H1 (cell line): ENCODE results near the gene ABL2. TPM values are rescaled to one million over a fixed set of nuclear protein-coding genes. Genes with fewer than 3 reads are reported as not detected.

Experiments
- CTCF ChIA-PET: fragments of 300-600 bp; sonication (Branson Sonifier 250); formaldehyde crosslinking; loops from one replicate; lab custom pipeline; 2021; ENCODE audit not compliant: partially characterized antibody; lab: Charles Lee
- POLR2A ChIA-PET: fragments of 300-600 bp; sonication (Branson Sonifier 250); formaldehyde crosslinking; loops from one replicate; lab custom pipeline; 2021; ENCODE audit warnings: inconsistent platforms; ENCODE audit not compliant: partially characterized antibody; lab: Charles Lee
- DNase-seq, 2 experiments: peaks; one replicate each; pipeline versions ENCODE4 v3.0.0 to v3.0.0-alpha.2; 2010 to 2022; ENCODE audit warnings: low spot score in 2 of 2, low read depth in 1 of 2, mixed read lengths in 1 of 2
- FAIRE-seq: peaks from 2 replicates; lab custom pipeline; 2011; peaks lifted over from hg19 to GRCh38; lab: Jason Lieb, UNC
- H2AFZ ChIP-seq: 2 replicates; pipeline ENCODE4 v1.8.1; 2012; ENCODE audit warnings: low read length, inconsistent platforms
- H2AK5ac ChIP-seq: 2 replicates; pipeline ENCODE4 v1.6.1; 2013; ENCODE audit warnings: low read depth, low read length
- H2BK120ac ChIP-seq: replicated peaks from 2 replicates; pipeline ENCODE3; 2013; ENCODE audit warnings: low read depth, low read length, inconsistent platforms
- H2BK12ac ChIP-seq: 2 replicates; pipeline ENCODE4 v1.6.1; 2013; ENCODE audit warnings: low read depth, low read length
- H2BK15ac ChIP-seq: 2 replicates; pipeline ENCODE4 v1.6.1; 2013; ENCODE audit warnings: low read length
- H2BK20ac ChIP-seq: 2 replicates; pipeline ENCODE4 v1.6.1; 2013; ENCODE audit warnings: low read length
- H2BK5ac ChIP-seq: 2 replicates; pipeline ENCODE4 v1.6.1; 2013; ENCODE audit warnings: low read depth, low read length
- H3K14ac ChIP-seq: 2 replicates; pipeline ENCODE4 v1.6.1; 2013; ENCODE audit warnings: inconsistent platforms; ENCODE audit not compliant: insufficient read length
- H3K18ac ChIP-seq: 2 replicates; pipeline ENCODE4 v1.6.1; 2013; ENCODE audit warnings: low read length; ENCODE audit errors: extremely low read depth
- H3K23ac ChIP-seq: 2 replicates; pipeline ENCODE4 v1.6.1; 2013; ENCODE audit warnings: inconsistent platforms; ENCODE audit not compliant: insufficient read length
- H3K23me2 ChIP-seq: 2 replicates; pipeline ENCODE4 v1.6.1; 2013; ENCODE audit warnings: low read depth, low read length
- H3K27ac ChIP-seq: 2 replicates; pipeline ENCODE4 v1.6.1; 2011; ENCODE audit warnings: low read depth, low read length, inconsistent platforms
- H3K27me3 ChIP-seq, 4 experiments: replicated peaks in 1 of 4; 1 replicate in 1 of 4; 2 replicates in 3 of 4; pipeline versions ENCODE4 v1.6.1 to v1.8.1; 2011 to 2013; ENCODE audit warnings: low read length in 3 of 4, mild to moderate bottlenecking in 3 of 4, inconsistent platforms in 2 of 4, mixed read lengths in 2 of 4, moderate library complexity in 1 of 4; ENCODE audit not compliant: control insufficient read depth in 3 of 4, insufficient read depth in 3 of 4; ENCODE audit errors: extremely low read depth in 1 of 4
- H3K36me3 ChIP-seq, 4 experiments: 2 replicates each; pipeline versions ENCODE4 v1.6.1 to v1.8.1; 2011 to 2013; ENCODE audit warnings: mild to moderate bottlenecking in 4 of 4, low read length in 3 of 4, moderate library complexity in 2 of 4, control low read depth in 1 of 4, inconsistent platforms in 1 of 4; ENCODE audit not compliant: insufficient read depth in 4 of 4, control insufficient read depth in 2 of 4
- H3K4ac ChIP-seq: replicated peaks from 2 replicates; pipeline ENCODE3; 2013; ENCODE audit warnings: low read length, low read depth, mixed read lengths, inconsistent platforms; ENCODE audit not compliant: insufficient read length
- H3K4me1 ChIP-seq, 4 experiments: replicated peaks in 1 of 4; 1 replicate in 1 of 4; 2 replicates in 3 of 4; pipeline versions ENCODE4 v1.6.1 to v1.8.1; 2011 to 2013; ENCODE audit warnings: low read length in 3 of 4, inconsistent platforms in 2 of 4, mixed read lengths in 1 of 4; ENCODE audit not compliant: insufficient read depth in 4 of 4, control insufficient read depth in 3 of 4
- H3K4me2 ChIP-seq, 2 experiments: 2 replicates each; pipeline versions ENCODE4 v1.6.1 to v1.8.1; 2011 to 2013; ENCODE audit warnings: low read depth in 2 of 2, low read length in 2 of 2, control low read depth in 1 of 2, inconsistent platforms in 1 of 2, mild to moderate bottlenecking in 1 of 2; ENCODE audit not compliant: insufficient read depth in 1 of 2
- H3K4me3 ChIP-seq, 4 experiments: fragments of 200-600, 300-600 bp in 1 of 4; sonication (generic), shearing (Covaris generic), sonication (Bioruptor Twin) in 1 of 4; 2 replicates each; pipeline versions ENCODE4 v1.5.1 to v1.8.1; 2011 to 2016; ENCODE audit warnings: low read length in 4 of 4, low read depth in 3 of 4, control low read depth in 2 of 4, inconsistent platforms in 2 of 4, mild to moderate bottlenecking in 2 of 4, mixed read lengths in 1 of 4, moderate library complexity in 1 of 4; ENCODE audit not compliant: insufficient read depth in 2 of 4; ENCODE audit errors: extremely low read depth in 1 of 4
- H3K56ac ChIP-seq: replicated peaks from 2 replicates; pipeline ENCODE3; 2013; ENCODE audit warnings: low read depth, mild to moderate bottlenecking, mixed read lengths, low read length, inconsistent platforms; ENCODE audit not compliant: insufficient read length
- H3K79me1 ChIP-seq: 2 replicates; pipeline ENCODE4 v1.6.1; 2013; ENCODE audit warnings: low read depth, low read length, control low read depth
- H3K79me2 ChIP-seq, 2 experiments: 2 replicates each; pipeline versions ENCODE4 v1.6.1 to v1.8.1; 2012 to 2013; ENCODE audit warnings: low read length in 2 of 2, mild to moderate bottlenecking in 2 of 2, inconsistent platforms in 1 of 2; ENCODE audit not compliant: insufficient read depth in 2 of 2, control insufficient read depth in 1 of 2
- H3K9ac ChIP-seq, 4 experiments: replicated peaks in 1 of 4; 1 replicate in 1 of 4; 2 replicates in 3 of 4; pipeline versions ENCODE4 v1.6.1 to v1.8.1; 2011 to 2013; ENCODE audit warnings: low read depth in 3 of 4, low read length in 3 of 4, control low read depth in 2 of 4, mild to moderate bottlenecking in 2 of 4, moderate library complexity in 2 of 4, inconsistent platforms in 1 of 4; ENCODE audit errors: extremely low read depth in 1 of 4
- H3K9me3 ChIP-seq, 2 experiments: 2 replicates each; pipeline versions ENCODE4 v1.6.1 to v1.8.1; 2012 to 2013; ENCODE audit warnings: mild to moderate bottlenecking in 2 of 2, moderate library complexity in 2 of 2, control low read depth in 1 of 2, inconsistent platforms in 1 of 2, low read depth in 1 of 2, low read length in 1 of 2, mixed read lengths in 1 of 2; ENCODE audit not compliant: insufficient read depth in 2 of 2
- H4K20me1 ChIP-seq, 2 experiments: replicated peaks in 1 of 2; 2 replicates each; pipeline versions ENCODE3 to v1.8.1; 2011 to 2013; ENCODE audit warnings: inconsistent platforms in 2 of 2, low read length in 2 of 2, mild to moderate bottlenecking in 1 of 2; ENCODE audit not compliant: insufficient read depth in 2 of 2, control insufficient read depth in 1 of 2
- H4K5ac ChIP-seq: 2 replicates; pipeline ENCODE4 v1.6.1; 2013; ENCODE audit warnings: low read length, low read depth, mixed read lengths, inconsistent platforms; ENCODE audit not compliant: insufficient read length
- H4K8ac ChIP-seq: 2 replicates; pipeline ENCODE4 v1.8.0; 2013; ENCODE audit warnings: mild to moderate bottlenecking, moderate library complexity, low read length, inconsistent platforms; ENCODE audit not compliant: insufficient read depth; ENCODE audit errors: extremely low read depth
- H4K91ac ChIP-seq: replicated peaks from 2 replicates; pipeline ENCODE3; 2013; ENCODE audit warnings: low read length, mixed read lengths, inconsistent platforms; ENCODE audit not compliant: insufficient read length
- SP1 ChIP-seq: IDR thresholded peaks from 2 replicates; pipeline ENCODE4 v1.6.1; 2011; ENCODE audit warnings: low read depth, low read length
- WGBS, 2 experiments: shearing (Covaris generic) in 1 of 2; methylation state at CpG; one replicate each; pipeline versions ENCODE4 v1.1.6 to v1.1.7; 2013 to 2015; ENCODE audit warnings: low lambda C conversion rate in 2 of 2, mixed read lengths in 2 of 2, inconsistent platforms in 1 of 2, low coverage in 1 of 2, missing lambda C conversion rate in 1 of 2; ENCODE audit not compliant: insufficient replicate concordance in 2 of 2, insufficient coverage in 1 of 2, insufficient read length in 1 of 2; ENCODE audit errors: extremely low coverage in 1 of 2, missing lambda C conversion rate in 1 of 2; 5-methylcytosine and 5-hydroxymethylcytosine counted together
- polyA plus RNA-seq, 7 experiments: library from polyadenylated mRNA; depleted of rRNA in 3 of 7; stranded (reverse) in 5 of 7; unstranded in 2 of 7; fragments of >200 nt in 5 of 7; fragments of 200-250 nt in 2 of 7; gene quantifications; 1 replicate in 5 of 7; 2 replicates in 1 of 7; 4 replicates in 1 of 7; pipeline versions ENCODE4 v1.2.1 to v1.2.3, GENCODE V29; 2011 to 2013; ENCODE audit warnings: missing spikeins in 2 of 7, mixed read lengths in 2 of 7
- total RNA-seq: library from RNA; stranded (reverse); fragmentation: NEBNext Ultra II Directional; extraction: Animal tissue kit (Norgen Biotek cat#: 25700); gene quantifications from 2 replicates; pipeline ENCODE4 v1.2.1, GENCODE V29; 2021

ABL2 gene
- total and polyA plus RNA-seq, 2 of the 8 experiments (the other 6 are each of a cell fraction or from before 2014, with no cell fraction given) = 4.5 to 19.1 TPM

DNA sequence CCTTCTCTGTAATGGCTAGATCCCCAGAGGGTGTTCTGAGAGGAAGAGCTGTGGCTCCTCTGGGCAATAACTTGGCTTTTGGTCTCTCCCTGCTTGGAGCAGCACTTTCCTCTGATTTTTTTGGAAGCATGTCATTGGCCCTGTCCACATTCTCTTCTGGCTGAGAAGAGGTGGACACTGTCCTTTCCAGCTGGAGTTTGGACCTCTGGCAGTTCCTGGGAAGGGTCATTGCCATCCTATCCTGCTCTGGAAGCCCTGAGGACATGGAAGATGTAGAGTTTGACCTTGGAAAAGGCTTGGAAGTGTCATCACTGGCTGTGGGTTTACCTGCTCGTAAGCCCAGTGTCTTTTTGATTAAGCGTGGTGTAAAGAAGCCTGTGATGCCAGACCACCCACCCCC lies 120.8 kb downstream of the ABL2 start:
- Histone ChIP-seq H4K8ac (no peak overlapping the region), H3K27me3 (no peaks in the 10 kb centered on the region), H3K4me3 (no peak overlapping the region), H3K4me1 (no peaks in the 10 kb centered on the region), H2BK5ac (no peak overlapping the region), H3K23me2 (no peaks in the 10 kb centered on the region; the same call in 1 of the 2 replicates), H4K5ac (no peak overlapping the region), H3K4ac (no peak overlapping the region), H3K79me1 (no peaks in the 10 kb centered on the region), H2AFZ (no peak overlapping the region), H3K14ac (no peak overlapping the region), H3K4me2 (no peak overlapping the region), H2BK15ac (no peak overlapping the region), H3K56ac (no peak overlapping the region), H2BK12ac (no peak overlapping the region), H4K20me1 (no peaks in the 10 kb centered on the region), H3K27ac (no peak overlapping the region), H3K79me2 (no peaks in the 10 kb centered on the region), H3K36me3 (peaks cover 6 to 33% (median 22%) of the 10 kb centered on the region in 4 experiments; a peak in 7 of 8 replicates), H3K9ac (no peak overlapping the region), H3K9me3 (no peaks in the 10 kb centered on the region; a peak in 1 of 4 replicates), H3K23ac (no peak overlapping the region), H2BK20ac (no peak overlapping the region), H2AK5ac (no peak overlapping the region), H3K18ac (no peak overlapping the region), H4K91ac (no peak overlapping the region), H2BK120ac (no peak overlapping the region)
- ChIA-PET CTCF (interaction anchor here (0.9 to 4.9 kb wide), 6 partner anchors 11 to 614 kb away, joined by 3 to 41 read pairs (median 4); no protein-coding TSS in a partner anchor), POLR2A (interaction anchor here (1.0 kb wide), 1 partner anchor 16 kb away, joined by 3 read pairs; no protein-coding TSS in a partner anchor)
- no peak for FAIRE-seq
- no peak for DNase-seq
- 94% methylated on average over 2 of the region's 2 CpGs; no CpG with 5 or more reads in 1 of the 2 experiments for WGBS, 2 experiments
- TF ChIP-seq SP1 = no peak
